Daoy (cell line): Measurements from ENCODE around the gene MTHFS. TPM values are rescaled to one million over a fixed set of nuclear protein-coding genes. Genes with fewer than 3 reads are reported as not detected.
"Not testable (repeated sequence)": the region's sequence is repeated elsewhere in the genome, so short reads cannot be mapped to it uniquely, and the experiment has no call there.

Source experiments
- DNase-seq: peaks from one replicate; pipeline ENCODE4 v3.0.0-alpha.2; 2015; ENCODE audit warnings: low read depth
- total RNA-seq: library from RNA; depleted of rRNA; stranded (reverse); fragments of >200 nt; shearing (Covaris generic); gene quantifications from 2 replicates; pipeline ENCODE4 v1.2.3, GENCODE V29; 2014; rRNA removed

MTHFS gene
- total RNA-seq = 55.0 and 90.1 TPM in 2 replicates

DNA sequence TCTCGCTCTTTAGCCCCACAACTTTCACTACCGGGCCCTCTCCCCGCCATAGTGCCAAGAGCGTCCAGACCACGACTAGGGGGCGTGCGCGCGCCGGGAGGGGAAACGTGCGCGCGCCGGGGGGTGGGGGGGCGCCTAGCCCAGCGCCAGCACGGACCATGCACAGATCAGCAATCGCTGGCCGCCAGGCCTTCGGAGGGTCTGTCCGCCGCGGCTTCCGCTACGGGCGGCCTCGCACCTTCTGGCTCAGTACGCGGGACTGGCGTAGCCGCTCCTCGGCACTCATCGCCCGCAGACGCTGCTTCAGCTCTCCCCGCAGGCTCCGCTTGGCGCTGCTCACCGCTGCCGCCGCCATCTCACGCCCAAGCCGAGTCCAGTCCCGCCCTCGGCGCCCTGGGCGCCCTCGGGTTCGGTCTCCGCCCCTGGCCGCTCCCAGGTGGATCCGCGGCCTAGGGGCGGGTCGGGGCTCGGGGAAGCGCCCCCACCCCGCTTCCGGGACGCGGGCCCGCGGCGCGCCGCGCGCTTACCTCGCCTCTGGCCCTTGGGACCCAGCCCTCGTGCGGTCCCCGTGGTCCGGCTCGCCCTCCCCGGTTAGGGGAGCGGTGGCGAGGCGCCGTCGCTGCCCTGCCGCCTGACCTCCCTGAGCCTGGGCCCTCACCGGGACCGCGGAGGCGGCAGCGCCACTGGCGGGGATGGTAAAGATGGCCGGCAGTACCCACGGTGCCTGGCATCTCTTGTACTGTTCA is at the start of gene MTHFS:
MTHFS (minus strand) TSS at position 381 of the 746 bp plus-strand sequence; CDS start at position 355, 26 bp downstream.
- DNase-seq = peak; percentile 88

DNA sequence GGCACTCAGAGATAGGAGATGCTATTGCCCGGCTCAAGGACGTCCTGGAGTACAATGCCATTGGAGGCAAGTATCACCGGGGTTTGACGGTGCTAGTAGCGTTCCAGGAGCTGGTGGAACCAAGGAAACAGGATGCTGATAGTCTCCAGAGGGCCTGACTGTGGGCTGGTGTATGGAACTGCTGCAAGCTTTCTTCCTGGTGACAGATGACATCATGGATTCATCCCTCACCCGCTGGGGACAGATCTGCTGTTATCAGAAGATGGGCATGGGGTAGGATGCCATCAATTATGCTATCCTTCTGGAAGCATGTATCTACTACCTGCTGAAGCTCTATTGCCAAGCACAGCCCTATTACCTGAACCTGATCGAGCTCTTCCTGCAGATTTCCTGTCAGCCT is 47.8 kb upstream of the MTHFS start:
- no peak for DNase-seq

DNA sequence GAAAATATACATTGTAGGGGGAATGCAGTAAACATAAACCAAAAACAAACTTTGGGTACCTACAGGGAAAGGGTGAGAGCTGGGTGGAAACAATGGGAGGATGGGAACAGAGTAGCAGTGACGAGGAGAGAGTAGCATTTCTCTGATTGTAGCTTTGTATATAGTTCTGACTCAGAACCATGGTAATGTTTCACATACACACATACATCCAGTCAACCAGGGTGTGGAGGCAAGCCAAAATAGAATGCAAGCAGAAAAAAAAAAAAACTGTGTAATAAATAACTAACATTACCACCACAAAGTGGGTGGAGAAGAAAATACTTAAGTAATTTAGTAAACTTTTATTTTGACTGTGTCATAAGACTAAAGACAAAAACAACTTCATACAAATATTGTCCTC is 47.0 kb upstream of the MTHFS start:
- DNase-seq = no peak

DNA sequence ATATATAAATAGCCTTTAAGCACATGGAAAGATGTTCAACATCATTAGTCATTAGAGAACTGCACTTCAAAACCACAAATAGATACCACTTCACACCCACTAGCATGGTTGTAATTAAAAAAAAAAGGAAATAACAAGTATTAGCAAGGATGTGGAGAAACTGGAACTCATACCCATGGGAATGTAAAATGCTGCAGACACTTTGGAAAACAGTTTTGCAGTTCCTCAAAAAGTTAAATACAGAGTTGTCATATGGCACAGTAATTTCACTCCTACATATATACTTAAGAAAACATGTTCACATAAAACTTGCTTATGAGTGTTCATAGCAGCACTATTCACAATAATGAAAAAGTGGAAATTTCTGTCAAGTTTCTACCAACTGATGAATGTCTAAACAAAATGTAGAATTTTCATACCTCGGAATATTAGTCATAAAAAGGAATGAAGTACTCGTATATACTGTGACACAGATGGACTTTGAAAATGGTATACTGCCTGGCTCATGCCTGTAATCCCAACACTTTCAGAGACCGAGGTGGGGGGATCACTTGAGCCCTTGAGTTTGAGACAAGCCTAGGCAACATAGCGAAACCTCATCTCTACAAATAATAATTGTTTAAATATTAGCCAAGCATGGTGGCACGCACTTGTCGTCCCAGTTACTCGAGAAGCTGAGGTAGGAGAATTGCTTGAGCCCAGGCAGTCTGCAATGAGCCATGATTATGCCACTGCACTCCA is 46.1 kb upstream of the MTHFS start:
- no peak for DNase-seq

DNA sequence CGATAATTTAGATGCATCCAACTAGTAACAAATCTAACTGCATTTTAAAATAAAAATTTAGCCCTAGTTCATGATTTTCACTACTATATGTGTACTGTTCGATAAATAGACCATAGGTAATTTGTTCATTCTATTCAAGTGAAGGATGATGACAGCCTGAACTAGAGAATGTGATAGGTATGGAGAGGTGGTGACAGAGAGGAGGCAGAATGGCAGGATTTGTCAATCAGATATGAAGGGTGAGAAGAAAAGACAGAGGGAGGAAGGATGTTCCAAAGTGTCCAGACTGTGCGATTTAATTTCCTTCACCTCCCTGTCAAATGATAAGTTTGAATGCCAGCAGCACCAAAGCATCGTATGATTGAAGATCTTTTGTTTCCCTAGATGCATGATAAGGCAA is 42.6 kb upstream of the MTHFS start:
- DNase-seq = no peak

DNA sequence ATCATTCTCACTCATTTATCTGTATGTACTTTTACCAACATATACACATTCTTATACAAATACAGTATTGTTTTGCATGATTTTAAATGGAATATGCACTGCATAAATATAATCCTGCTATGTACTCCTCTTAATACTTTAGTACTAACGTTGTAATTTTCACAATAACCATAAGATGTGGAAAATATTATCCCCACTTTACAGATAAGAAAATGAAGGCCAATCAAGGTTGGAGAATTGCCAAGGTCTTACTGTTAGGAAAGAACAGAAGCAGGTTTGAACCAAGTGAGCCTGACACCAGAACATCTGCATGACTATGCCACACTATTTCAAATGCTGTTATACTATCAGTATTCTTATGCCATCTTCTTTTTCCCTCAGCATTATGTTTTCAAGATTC is 41.3 kb upstream of the MTHFS start:
- no peak for DNase-seq

DNA sequence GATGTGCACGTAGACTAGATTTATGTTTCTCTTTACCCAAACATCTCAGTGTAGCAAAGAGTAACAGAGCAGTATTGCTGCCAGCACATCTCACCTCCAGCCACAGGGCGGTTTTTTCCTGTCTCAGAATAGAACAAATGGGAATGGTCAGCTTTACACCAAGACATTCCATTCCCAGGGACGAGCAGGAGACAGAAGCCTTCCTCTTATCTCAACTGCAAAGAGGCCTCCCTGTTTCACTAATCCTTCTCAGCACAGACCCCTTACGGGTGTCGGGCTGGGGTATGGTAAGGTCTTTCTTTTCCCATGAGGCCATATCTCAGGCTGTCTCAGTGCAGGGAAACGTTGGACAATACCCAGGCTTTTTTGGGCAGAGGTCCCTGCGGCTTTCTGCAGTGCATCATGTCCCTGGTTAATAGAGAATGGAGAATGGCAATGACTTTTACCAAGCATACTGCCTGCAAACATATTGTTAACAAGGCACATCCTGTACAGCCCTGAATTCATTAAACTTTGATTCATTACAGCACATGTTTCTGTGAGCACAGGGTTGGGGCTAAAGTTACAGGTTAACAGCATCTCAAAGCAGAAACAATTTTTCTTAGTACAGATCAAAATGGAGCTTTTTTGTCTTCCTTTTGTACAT is 38.9 kb upstream of the MTHFS start:
- DNase-seq = not testable (repeated sequence)

DNA sequence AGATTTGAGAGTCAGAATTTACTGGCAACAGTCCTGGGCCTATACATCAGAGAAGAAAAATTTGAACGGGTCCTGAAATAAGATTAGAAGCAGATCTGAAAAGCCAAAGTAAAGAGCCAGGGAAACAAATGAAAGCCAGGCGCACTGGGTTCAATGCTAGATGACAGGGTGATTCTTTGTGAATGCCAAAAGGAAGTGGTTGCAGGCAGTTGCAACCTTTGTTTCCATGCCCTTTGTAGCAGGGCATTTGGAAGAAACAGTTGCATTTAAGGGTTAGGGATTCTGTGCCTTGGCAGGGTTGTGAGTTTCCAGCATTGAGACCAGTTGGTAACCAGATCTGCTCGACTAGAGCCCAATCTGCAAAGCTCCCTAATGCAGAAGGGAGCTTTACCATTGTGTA is 36.4 kb upstream of the MTHFS start:
- no peak for DNase-seq

DNA sequence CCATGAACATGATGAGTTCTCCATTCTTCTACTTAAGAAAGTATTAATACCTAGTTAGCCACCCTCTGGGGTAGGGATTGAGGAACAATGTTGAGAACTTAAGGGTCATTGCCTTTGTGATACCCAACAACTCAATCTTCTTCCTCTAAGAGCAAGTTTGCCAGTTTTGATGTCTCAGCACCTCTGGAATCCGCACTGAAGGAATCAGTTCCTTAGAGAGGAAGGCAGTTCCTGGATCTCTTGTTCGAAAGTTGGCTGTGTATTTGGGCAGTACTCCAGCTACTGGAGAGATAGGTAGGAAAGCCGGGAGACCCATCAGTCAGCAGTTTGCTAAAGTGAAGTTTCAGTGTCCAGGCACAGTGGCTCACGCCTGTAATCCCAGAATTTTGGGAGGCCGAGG is 35.6 kb upstream of the MTHFS start:
- DNase-seq = no peak

DNA sequence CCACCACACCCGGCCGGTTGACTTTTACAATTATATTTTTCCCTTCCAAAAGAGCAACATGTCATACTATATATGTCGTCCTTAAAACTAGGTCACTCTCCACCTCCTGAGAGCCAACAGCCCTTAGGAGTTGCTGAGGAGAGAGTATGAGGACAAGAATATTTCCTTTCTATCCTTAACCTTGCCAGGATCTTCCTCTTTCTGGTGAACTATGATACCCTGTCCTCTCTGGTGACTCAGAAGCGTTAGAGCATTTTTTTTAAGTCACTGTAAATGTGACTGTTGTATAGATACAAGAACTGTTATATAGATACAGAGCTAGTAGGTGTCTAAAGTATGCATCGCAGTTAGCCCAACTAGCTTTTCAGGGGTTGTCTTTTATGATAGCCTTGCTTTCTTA is 33.7 kb upstream of the MTHFS start:
- DNase-seq = no peak

DNA sequence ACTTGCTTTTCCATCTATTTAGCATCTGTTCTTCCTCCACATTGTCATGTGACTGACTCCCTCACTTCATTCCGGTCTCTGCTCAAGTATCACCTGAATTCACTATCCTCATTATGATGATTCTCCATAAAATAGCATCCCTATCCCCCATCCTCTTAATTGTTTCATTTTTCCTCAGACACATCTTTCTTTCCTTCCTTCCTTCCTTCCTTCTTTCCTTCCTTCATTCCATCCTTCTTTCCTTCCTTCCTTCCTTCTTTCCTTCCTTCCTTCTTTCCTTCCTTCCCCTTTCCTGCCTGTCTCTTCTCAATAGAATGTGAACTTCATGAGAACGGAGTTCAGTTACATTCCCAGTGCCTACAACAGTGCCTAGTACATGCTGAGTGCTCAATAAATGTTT is 32.6 kb upstream of the MTHFS start:
- DNase-seq = no peak

DNA sequence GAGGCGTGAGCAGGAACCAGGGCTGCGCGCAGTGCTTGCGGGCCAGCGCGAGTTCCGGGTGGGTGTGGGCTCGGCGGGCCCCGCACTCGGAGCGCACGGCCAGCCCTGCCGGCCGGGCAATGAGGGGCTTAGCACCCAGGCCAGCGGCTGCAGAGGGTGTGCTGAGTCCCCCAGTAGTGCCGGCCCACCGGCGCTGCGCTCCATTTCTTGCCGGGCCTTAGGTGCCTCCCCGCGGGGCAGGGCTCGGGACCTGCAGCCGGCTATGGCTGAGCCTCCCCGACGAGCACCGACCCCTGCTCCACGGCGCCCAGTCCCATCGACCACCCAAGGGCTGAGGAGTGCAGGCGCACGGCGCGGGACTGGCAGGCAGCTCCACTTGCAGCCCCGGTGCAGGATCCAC is 29.3 kb upstream of the MTHFS start:
- not testable (repeated sequence) for DNase-seq

DNA sequence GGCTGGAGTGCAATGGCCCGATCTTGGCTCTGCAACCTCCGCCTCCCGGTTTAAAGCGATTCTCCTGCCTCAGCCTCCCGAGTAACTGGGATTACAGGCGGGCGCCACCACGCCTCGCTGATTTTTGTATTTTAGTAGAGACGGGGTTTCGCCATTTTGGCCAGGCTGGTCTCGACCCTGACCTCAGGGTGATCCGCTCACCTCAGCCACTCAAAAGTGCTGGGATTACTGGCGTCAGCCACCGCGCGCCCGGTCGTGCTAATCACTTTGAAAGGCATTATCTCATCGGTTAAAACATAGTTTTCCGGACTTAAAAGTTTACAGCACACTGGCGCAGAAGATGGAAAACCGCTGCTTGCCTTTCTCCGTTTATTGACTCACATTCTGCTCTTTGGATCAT is 27.6 kb upstream of the MTHFS start:
- DNase-seq = no peak

DNA sequence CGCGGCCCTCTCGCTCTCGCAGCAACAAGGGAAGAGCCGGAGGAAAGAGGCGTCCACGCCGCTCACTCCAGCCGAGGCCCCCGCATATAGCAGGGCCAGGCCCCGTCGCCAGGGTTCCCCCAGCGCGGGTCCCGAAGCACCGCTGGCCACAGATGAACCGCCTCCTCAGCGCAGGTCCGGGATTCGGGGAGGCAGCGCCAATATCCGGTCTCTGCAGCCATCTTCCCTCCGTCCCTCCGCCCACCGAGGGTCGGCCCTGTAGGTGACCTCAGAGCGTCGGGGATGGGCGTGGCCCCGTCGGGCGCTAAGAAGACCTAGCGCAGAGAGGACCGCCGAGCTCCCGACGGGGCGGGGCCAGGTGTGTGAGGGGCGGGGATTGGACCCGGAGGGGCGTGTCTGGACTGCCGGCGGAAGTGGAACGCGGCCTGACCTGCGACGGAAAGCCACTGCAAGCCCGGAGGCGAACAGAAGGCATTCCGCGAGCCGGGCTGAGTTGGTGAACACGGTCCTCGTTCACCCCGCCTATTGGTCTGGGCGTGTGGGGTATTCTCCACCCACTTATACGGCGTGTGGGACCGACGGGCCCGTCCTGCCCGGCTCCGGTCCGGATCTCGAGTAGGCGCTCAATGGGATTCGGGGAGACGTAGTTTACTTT is 26.8 kb upstream of the MTHFS start:
- peak; percentile 98 for DNase-seq

DNA sequence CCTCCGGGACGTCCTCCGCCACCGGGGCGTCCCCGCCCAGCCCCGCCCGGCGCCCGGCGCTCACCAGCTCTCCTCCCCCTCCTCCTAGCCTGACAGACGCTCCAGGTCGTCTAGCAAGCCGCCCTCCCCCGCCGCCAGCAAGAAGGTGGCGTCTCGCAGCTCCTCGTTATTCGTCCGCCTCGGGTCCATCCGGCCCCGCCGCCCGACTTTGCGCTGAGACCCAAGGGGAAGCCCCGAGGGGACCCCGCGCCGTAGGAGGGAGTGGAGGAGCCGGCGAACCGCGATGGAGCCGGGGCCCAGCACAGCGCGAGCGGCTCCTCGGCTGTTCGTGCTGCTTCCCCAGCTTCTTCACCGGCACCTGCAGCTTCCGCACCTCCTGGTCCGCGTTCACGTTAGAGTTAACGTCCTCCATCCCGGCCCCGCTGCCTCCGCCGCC is 26.3 kb upstream of the MTHFS start:
- DNase-seq = peak; percentile 49

DNA sequence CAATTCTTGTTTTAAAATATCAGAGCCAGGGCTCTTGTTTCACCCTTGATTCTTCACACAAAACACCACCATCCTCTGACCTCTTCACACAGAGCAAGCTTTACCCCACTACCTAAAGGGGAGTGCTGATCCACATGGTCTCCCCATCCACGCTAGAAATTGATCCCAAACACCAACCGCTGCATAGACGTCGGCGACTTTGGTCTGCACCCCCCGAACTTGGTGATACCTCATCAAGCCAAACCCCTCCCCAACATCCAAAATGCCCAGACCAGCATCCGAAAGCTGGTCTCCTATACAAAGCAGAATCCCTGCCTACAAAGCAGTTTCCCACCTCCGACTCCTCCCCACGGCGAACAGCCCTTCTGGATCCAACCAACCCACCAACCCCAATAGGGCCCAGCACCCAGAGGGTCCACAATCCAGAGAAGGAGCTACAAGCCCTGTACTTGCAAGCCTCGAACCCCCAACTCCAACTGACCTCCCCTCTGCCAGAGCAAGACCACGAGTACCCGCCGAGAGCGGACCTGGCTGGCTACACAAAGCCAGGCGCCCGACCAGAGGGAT is 25.8 kb upstream of the MTHFS start:
- no peak for DNase-seq

DNA sequence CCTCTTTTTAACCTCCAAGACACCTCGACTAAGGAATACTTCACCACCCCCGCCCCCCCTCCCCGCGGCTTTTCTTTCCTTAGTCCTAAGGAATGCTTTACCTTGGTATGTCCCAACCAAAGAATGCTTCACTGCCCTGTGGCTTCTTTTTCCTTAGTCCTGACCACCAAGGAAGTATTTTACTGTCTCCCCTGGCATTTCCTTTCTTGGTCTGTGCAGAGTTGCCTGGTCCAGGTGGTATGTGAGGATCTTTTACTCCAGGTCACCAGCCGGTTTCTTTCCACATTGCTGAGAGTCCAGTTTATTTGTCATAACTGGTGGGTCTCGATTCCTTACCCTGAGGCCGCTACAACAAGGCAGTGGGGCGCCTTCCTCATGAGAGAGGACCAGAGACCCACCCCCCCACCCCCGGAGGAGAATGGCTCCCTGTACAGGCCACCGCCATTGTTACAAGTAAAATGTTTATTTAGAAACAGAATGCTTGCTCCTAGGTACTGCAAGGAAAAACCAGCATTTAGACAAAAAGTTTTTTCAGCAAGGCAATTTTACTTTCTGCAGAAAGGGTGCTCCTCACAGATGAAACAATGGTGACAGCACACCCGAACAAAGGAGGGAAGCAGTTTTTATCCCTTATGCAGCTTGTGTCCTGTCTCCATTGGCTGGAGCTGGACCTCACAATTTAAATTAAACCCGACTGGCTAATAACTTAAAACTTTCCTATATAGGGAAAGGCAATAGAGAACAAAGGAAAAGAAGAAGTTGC is 23.1 kb upstream of the MTHFS start:
- DNase-seq = no peak

DNA sequence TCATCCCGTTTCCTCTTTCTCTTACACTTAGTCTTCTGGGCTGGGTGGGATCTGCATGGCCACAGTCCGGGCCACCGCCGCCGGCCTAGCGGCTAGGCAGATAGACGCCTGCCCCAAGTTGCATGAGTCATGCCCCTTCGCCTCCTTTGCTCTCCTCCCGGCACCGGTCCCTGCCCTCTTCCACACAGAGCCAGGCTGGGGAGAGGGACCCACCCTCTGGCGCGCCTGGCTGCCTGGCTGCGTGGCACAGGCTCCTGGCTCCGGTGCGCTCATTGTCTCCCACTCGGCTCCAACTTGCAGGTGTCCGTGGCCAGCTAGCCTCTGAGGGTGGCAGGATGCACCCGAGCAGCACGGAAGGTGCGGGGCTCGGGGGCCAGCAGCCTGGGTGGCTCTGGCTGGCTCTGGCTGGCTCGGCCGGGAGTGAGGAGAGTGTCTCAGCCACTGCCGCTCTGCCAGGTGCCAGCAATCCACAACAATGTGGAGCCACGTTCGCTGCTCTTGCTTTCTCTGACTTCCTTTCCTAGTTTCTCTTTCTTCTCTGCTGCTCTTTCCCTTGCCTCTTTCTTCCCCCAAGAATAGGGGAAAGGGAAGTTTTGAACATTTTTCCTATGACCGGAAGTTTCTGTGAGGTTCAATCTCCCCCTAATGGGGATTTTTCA is 22.4 kb upstream of the MTHFS start:
- DNase-seq = no peak

DNA sequence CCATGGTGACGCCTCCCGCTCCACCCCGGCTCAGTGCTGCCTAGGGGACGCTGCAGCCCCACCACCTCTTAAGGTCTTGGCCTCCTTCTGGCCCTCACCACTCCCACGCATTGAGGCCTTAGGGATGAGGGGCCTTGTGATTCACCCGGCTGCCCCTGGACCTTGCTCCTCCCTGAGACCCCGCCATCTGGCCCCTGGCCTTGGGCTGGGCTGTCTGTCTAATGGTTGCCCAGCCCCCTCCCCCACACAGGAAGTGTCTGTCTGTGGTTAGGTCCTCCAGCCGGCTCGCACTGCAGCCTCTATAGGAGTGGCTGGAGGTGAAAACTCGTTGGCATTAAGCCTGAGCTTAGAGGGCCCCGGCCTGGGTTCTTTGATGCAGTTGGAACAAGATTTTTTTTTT is 21.5 kb upstream of the MTHFS start:
- DNase-seq = no peak

DNA sequence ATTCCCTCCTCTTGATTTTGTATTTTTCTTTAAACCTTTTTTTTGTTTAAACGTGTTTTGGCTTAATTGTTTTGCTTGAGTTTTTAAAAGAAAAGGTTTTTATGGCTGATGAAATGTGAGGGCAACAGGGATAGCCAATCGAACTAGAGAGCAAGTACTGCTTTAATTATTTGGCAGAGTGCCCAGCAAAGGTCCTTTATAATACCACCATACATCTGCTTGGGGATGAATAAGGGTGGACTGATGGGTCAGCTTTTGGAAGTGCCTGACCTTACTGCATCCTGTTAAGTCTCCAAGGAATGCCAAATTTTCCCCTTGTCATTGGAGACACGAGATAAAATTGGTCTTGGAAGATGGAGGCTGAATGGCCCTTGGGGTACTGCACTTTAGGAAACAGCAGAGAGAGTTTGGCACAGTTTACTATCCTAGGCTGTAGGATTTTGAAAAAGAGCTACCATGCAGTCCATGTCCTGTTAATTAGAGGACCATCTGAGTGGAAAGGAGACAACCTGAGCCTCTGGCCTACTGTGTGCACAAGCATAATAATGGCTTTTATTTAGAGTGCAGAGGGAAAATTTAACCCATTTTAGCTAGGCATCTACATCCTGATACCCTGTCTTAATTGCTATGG is 19.8 kb upstream of the MTHFS start:
- no peak for DNase-seq
